Measurements from ENCODE around the gene SLC22A23.

- TF ChIP-seq CTCF (IDR thresholded peaks at IDR 0.05) = no peak
- no peak for TF ChIP-seq POLR2A (IDR thresholded peaks at IDR 0.05)
Observed at GRCh38 chr6:3361312-3362037, 95.4 kb downstream of the SLC22A23 start.
